ENCODE measurements around the gene ZNF436. TPM values are rescaled to one million over a fixed set of nuclear protein-coding genes. Genes with fewer than 3 reads are reported as not detected.

The ZNF436 gene
- total RNA-seq, 1 donor from 2014 or later = 13.3 TPM

Other genes starting within 250 kb of the ZNF436 start
- gene LUZP1, start 201.0 kb downstream of the ZNF436 start, total RNA-seq (ENCODE audit: unreplicated experiment) = 32.0 TPM
- 0.20 TPM for gene HTR1D, start 152.3 kb downstream of the ZNF436 start, total RNA-seq (ENCODE audit: unreplicated experiment)
- gene HNRNPR, start 25.6 kb downstream of the ZNF436 start, total RNA-seq (ENCODE audit: unreplicated experiment) = 189 TPM
- gene TCEA3, start 54.9 kb upstream of the ZNF436 start, total RNA-seq (ENCODE audit: unreplicated experiment) = 0.83 TPM
- gene ASAP3, start 114.3 kb upstream of the ZNF436 start, total RNA-seq (ENCODE audit: unreplicated experiment) = 53.5 TPM
- gene E2F2, start 161.4 kb upstream of the ZNF436 start, total RNA-seq (ENCODE audit: unreplicated experiment) = 5.4 TPM
- 10.9 TPM for gene ID3, start 189.7 kb upstream of the ZNF436 start, total RNA-seq (ENCODE audit: unreplicated experiment)